ENCODE results near the gene SRPK2.

DNA sequence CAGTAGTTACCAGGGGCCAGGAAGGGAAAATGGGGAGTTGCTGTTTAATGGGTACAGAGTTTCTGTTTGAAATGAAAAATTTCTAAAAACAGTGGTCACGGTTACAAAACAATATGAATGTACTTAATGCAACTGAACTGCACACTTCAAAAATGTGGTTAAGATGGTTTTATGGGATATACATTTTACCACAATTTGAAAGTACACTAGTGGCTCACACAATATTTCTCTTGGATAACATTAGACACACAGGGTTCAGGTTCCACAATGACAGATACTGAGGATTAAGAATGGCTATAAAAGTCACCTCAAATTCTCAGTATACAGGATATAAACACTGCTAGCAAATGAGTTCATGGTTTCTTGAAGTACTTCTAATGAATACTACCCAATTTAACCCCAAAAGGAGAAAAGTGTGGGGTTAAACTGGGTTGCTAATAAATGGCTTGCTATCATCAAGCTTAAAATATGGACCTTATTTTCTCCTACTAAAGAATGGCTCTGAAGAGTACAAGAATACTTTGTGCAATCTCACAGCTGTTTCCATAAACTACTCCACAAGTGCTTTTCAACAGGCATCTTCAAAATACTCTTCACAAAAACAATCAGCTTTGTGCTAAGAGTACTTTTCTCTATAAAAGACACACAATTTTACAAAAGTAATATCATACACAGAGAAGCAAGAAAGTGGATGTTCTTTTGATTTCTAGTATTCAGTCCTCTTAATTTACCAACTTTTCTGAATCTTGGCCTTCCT lies 92.9 kb downstream of the SRPK2 start:
- TF ChIP-seq, protein P1, sequence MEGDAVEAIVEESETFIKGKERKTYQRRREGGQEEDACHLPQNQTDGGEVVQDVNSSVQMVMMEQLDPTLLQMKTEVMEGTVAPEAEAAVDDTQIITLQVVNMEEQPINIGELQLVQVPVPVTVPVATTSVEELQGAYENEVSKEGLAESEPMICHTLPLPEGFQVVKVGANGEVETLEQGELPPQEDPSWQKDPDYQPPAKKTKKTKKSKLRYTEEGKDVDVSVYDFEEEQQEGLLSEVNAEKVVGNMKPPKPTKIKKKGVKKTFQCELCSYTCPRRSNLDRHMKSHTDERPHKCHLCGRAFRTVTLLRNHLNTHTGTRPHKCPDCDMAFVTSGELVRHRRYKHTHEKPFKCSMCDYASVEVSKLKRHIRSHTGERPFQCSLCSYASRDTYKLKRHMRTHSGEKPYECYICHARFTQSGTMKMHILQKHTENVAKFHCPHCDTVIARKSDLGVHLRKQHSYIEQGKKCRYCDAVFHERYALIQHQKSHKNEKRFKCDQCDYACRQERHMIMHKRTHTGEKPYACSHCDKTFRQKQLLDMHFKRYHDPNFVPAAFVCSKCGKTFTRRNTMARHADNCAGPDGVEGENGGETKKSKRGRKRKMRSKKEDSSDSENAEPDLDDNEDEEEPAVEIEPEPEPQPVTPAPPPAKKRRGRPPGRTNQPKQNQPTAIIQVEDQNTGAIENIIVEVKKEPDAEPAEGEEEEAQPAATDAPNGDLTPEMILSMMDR (IDR thresholded peaks at IDR 0.05) = no peak
- TF ChIP-seq POLR2AphosphoS5 (IDR thresholded peaks at IDR 0.05) (no peak), POLR2A (IDR thresholded peaks at IDR 0.05; ENCODE audit: low read depth) (no peak), EP300 (IDR thresholded peaks at IDR 0.05) (no peak)
